Measurements from ENCODE around the gene TNFAIP6. TPM values are rescaled to one million over a fixed set of nuclear protein-coding genes. Genes with fewer than 3 reads are reported as not detected.
"Not testable (repeated sequence)": the region's sequence is repeated elsewhere in the genome, so short reads cannot be mapped to it uniquely, and the experiment has no call there.

TNFAIP6 gene, protein sequence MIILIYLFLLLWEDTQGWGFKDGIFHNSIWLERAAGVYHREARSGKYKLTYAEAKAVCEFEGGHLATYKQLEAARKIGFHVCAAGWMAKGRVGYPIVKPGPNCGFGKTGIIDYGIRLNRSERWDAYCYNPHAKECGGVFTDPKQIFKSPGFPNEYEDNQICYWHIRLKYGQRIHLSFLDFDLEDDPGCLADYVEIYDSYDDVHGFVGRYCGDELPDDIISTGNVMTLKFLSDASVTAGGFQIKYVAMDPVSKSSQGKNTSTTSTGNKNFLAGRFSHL
- total RNA-seq (1 to 10 TPM in 1 of 9 donors, under 1 TPM in 5, not detected in 3; 0.23 to 9.0 (median 0.41) TPM), polyA plus RNA-seq (1 to 10 TPM in 1 of 3 donors, under 1 TPM in 2; 0.20 to 1.3 (median 0.24) TPM)
- long read RNA-seq, donor 1, partial matches to known transcripts = 0 of 3 reads
- long read RNA-seq, donor 1, other reads (novel, unspliced or antisense) = 0 of 3 reads
- long read RNA-seq, donor 2, partial matches to known transcripts = 0 of 1 reads
- long read RNA-seq, donor 2, other reads (novel, unspliced or antisense) = 0 of 1 reads
- long read RNA-seq, donor 3, partial matches to known transcripts = 0 of 3 reads
- long read RNA-seq, donor 3, other reads (novel, unspliced or antisense) = 0 of 3 reads
- long read RNA-seq, donor 4 = 0 reads
- long read RNA-seq, donor 5 = 0 reads
- long read RNA-seq, donor 6 = 0 reads
- long read RNA-seq, donor 7, transcript TNFAIP6-201 (6 exons, 1,424 nt) = major isoform, 6 of 6 reads
- long read RNA-seq, donor 7, partial matches to known transcripts = 0 of 6 reads
- long read RNA-seq, donor 7, other reads (novel, unspliced or antisense) = 0 of 6 reads
- long read RNA-seq, donor 8, partial matches to known transcripts = 0 of 1 reads
- long read RNA-seq, donor 8, other reads (novel, unspliced or antisense) = 0 of 1 reads
- long read RNA-seq, donor 9 = 0 reads
- long read RNA-seq, donor 10 = 0 reads

DNA sequence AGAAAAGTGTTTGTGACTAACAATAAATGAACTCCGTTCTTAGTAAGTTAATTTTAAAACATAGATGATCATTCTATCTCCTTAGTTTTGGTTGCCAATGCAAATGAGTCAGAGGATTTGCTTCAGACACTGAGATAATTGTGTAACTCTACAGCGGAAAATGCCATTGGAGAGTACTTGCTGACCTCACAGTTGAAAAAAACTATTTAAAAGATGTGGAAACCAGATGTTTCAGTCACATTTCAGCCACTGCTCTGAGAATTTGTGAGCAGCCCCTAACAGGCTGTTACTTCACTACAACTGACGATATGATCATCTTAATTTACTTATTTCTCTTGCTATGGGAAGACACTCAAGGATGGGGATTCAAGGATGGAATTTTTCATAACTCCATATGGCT, at the start of gene TNFAIP6:
Gene TNFAIP6 (plus strand): TSS at position 234 of the 400 bp plus-strand sequence. CDS start 75 bp downstream, at position 309.
- peak in 2 of 7 donors; percentile 10 to 31 for DNase-seq
- Histone ChIP-seq H3K4me3 (no peak within 1 kb of the TSS), H3K27me3 (no peaks in the 10 kb centered on the region), H3K36me3 (replicated peaks in 1 of 2) (no peaks in the 10 kb centered on the region), H3K4me1 (replicated peaks in 1 of 2) (no peaks in the 10 kb centered on the region), H3K27ac (peak within 1 kb of the TSS in 1 of 5 donors; percentile 35), H3K9me3 (replicated peaks in 1 of 3) (no peaks in the 10 kb centered on the region)
- 32 to 43% (median 37%) methylated on average over 3 of the region's 3 CpGs for WGBS, 4 donors
- TF ChIP-seq, protein P1, sequence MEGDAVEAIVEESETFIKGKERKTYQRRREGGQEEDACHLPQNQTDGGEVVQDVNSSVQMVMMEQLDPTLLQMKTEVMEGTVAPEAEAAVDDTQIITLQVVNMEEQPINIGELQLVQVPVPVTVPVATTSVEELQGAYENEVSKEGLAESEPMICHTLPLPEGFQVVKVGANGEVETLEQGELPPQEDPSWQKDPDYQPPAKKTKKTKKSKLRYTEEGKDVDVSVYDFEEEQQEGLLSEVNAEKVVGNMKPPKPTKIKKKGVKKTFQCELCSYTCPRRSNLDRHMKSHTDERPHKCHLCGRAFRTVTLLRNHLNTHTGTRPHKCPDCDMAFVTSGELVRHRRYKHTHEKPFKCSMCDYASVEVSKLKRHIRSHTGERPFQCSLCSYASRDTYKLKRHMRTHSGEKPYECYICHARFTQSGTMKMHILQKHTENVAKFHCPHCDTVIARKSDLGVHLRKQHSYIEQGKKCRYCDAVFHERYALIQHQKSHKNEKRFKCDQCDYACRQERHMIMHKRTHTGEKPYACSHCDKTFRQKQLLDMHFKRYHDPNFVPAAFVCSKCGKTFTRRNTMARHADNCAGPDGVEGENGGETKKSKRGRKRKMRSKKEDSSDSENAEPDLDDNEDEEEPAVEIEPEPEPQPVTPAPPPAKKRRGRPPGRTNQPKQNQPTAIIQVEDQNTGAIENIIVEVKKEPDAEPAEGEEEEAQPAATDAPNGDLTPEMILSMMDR (IDR thresholded peaks at IDR 0.05) = no peak
- TF ChIP-seq POLR2A (IDR thresholded peaks at IDR 0.05) = peak in 1 of 2 donors; percentile 23
- intact Hi-C loops (cut with DNase I) = no loop called here

DNA sequence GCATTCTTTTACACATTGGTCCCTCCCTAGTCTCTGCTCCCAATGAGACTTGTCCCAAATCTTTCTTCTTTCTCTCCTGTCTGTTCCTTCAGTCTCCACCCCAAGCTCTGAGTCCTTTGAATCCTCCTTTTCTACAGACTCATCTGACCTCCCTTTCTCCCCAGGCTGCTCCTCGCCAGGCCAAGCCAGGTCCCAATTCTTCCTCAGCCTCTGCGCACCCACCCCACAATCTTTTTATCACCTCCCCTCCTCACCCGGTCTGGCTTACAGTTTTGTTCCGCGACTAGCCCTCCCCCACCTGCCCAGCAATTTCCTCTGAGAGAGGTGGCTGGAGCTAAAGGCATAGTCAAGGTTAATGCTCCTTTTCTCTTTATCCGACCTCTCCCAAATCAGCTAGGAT, 47.1 kb upstream of the TNFAIP6 start:
- H3K9me3 ChIP-seq (replicated peaks in 1 of 3); H3K4me3 ChIP-seq; H3K27ac ChIP-seq; DNase-seq; H3K4me1 ChIP-seq (replicated peaks in 1 of 2); H3K27me3 ChIP-seq; H3K36me3 ChIP-seq (replicated peaks in 1 of 2); intact Hi-C loops (cut with DNase I): not testable (repeated sequence)
- 81 to 87% (median 87%) methylated on average over 6 of the region's 6 CpGs for WGBS, 4 donors

DNA sequence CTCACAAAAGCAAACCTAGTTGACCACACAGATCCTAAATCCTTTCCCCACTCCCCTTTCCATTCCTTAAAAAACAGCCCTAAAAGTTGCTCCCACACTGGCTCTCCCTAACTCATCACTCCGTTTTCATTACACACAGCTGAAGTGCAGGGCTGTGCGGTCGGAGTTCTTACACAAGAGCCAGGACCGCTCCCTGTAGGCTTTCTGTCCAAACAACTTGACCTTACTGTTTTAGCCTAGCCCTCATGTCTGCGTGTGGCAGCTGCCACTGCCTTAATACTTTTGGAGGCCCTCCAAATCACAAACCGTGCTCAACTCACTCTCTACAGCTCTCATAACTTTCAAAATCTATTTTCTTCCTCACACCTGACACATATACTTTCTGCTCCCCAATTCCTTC, 45.0 kb upstream of the TNFAIP6 start:
- H3K4me3 ChIP-seq; H3K27ac ChIP-seq; H3K36me3 ChIP-seq (replicated peaks in 1 of 2); intact Hi-C loops (cut with DNase I); H3K27me3 ChIP-seq; DNase-seq; H3K4me1 ChIP-seq (replicated peaks in 1 of 2); H3K9me3 ChIP-seq (replicated peaks in 1 of 3): not testable (repeated sequence)
- WGBS, 4 donors = 69 to 87% (median 77%) methylated on average over 6 of the region's 6 CpGs

DNA sequence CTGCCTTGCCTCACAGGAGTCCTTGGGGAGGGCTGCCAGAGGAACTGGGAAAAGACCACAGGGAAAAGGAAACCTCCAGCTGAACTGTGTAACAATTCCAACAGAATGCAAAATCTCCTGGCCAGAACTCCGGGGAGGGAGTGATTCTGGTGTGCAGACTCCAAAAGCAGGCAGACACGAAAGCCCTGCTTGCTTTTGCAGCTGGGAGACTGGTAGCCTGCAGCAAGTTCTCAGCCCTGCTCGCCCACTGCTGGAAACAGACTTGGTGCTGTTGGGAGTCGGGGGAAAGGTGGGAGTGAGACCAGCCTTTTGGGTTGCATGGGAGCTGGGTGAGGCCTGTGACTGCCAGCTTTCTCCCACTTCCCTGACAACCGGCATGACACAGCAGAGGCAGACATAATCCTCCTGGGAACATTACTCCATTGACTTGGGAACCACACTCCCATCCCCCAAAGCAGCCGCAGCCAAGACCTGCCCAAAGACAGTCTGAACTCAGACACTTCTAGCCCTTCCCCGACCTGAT, 42.0 kb upstream of the TNFAIP6 start:
- peak overlapping the region in 1 of 5 donors; percentile 72 for H3K27ac ChIP-seq
- intact Hi-C loops (cut with DNase I) = no loop called here
- peak in 2 of 7 donors; percentile 15 to 25 for DNase-seq
- no peaks in the 10 kb centered on the region for H3K9me3 ChIP-seq (replicated peaks in 1 of 3)
- H3K4me3 ChIP-seq = no peak overlapping the region
- no peaks in the 10 kb centered on the region for H3K36me3 ChIP-seq (replicated peaks in 1 of 2)
- H3K27me3 ChIP-seq = no peaks in the 10 kb centered on the region
- 52 to 74% (median 66%) methylated on average over 3 to 7 of the region's 7 CpGs for WGBS, 4 donors
- H3K4me1 ChIP-seq (replicated peaks in 1 of 2) = no peaks in the 10 kb centered on the region
- TF ChIP-seq, protein P1 (IDR thresholded peaks at IDR 0.05) = no peak
- no peak for TF ChIP-seq POLR2A (IDR thresholded peaks at IDR 0.05)

DNA sequence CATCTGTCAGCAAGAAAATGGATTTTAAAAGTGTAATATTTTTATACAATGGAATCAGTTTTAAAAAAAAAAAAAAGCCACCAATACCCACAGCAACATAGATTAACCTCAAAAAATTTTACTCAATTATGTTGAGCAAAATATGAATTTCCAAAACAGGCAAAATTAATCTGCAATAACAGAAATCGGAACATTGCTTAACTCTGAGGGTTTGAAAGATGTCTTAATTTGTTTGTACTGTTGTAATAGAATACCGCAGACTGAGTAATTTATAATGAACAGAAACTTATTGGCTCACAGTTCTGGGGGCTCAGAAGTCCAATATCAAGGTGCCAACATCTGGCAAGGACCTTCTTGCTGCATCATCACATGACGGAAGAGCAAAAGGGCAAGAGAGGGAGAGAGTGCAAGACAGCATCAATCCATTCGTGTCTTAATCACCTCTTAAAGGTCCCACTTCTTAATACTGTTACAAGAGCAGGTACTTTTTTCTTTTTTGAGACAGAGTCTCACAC, 31.8 kb upstream of the TNFAIP6 start:
- no peaks in the 10 kb centered on the region for H3K27me3 ChIP-seq
- no peaks in the 10 kb centered on the region for H3K36me3 ChIP-seq (replicated peaks in 1 of 2)
- 73 to 85% (median 76%) methylated on average over 4 of the region's 4 CpGs for WGBS, 4 donors
- no peaks in the 10 kb centered on the region for H3K4me1 ChIP-seq (replicated peaks in 1 of 2)
- H3K9me3 ChIP-seq (replicated peaks in 1 of 3) = no peaks in the 10 kb centered on the region
- intact Hi-C loops (cut with DNase I) = no loop called here
- TF ChIP-seq POLR2A (IDR thresholded peaks at IDR 0.05) = no peak
- TF ChIP-seq, protein P1 (IDR thresholded peaks at IDR 0.05) = no peak
- no peak overlapping the region for H3K27ac ChIP-seq
- DNase-seq = no peak
- no peak overlapping the region for H3K4me3 ChIP-seq
